WTC11 (cell line): ENCODE results near the gene BLMH.

ENCODE experiments used
- ELF4 ChIP-seq: sonication (generic); formaldehyde crosslinking; IDR thresholded peaks from 2 replicates; pipeline ENCODE4 v1.8.1; 2022; ENCODE audit warnings: low read depth, mild to moderate bottlenecking, moderate library complexity, missing genetic modification reagents
- USF1 ChIP-seq: sonication (generic); formaldehyde crosslinking; IDR thresholded peaks from 2 replicates; pipeline ENCODE4 v1.8.0; 2022; ENCODE audit warnings: mild to moderate bottlenecking, missing genetic modification reagents
- ZNF232 ChIP-seq: sonication (generic); formaldehyde crosslinking; IDR thresholded peaks from 2 replicates; pipeline ENCODE4 v1.8.0; 2022; ENCODE audit warnings: mild to moderate bottlenecking, missing genetic modification reagents
- ZNF512 ChIP-seq: sonication (generic); formaldehyde crosslinking; IDR thresholded peaks from 2 replicates; pipeline ENCODE4 v1.8.1; 2022; ENCODE audit warnings: missing genetic modification reagents, borderline replicate concordance
- TF ChIP-seq, protein P1 (sequence below): fragments of 200-600 bp; IDR thresholded peaks from 2 replicates; pipeline ENCODE4 v1.8.0; 2022; ENCODE audit warnings: antibody characterized with exemption

GRCh38 chr17:30217054-30217453 lies 74.7 kb downstream of the BLMH start:
- TF ChIP-seq ZNF512 (CRISPR knock-in tag): no peak
- TF ChIP-seq ELF4 (CRISPR knock-in tag): no peak
- no peak for TF ChIP-seq USF1 (CRISPR knock-in tag)
- TF ChIP-seq, protein P1, sequence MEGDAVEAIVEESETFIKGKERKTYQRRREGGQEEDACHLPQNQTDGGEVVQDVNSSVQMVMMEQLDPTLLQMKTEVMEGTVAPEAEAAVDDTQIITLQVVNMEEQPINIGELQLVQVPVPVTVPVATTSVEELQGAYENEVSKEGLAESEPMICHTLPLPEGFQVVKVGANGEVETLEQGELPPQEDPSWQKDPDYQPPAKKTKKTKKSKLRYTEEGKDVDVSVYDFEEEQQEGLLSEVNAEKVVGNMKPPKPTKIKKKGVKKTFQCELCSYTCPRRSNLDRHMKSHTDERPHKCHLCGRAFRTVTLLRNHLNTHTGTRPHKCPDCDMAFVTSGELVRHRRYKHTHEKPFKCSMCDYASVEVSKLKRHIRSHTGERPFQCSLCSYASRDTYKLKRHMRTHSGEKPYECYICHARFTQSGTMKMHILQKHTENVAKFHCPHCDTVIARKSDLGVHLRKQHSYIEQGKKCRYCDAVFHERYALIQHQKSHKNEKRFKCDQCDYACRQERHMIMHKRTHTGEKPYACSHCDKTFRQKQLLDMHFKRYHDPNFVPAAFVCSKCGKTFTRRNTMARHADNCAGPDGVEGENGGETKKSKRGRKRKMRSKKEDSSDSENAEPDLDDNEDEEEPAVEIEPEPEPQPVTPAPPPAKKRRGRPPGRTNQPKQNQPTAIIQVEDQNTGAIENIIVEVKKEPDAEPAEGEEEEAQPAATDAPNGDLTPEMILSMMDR: no peak
- no peak for TF ChIP-seq ZNF232 (CRISPR knock-in tag)
